ENCODE data around the gene PKLR. TPM values are rescaled to one million over a fixed set of nuclear protein-coding genes. Genes with fewer than 3 reads are reported as not detected.
A peak's percentile ranks its signal among the peaks of the same experiment; 100 is the strongest.

PKLR gene
- total RNA-seq, 1 donor from 2014 or later, result 0.54 TPM

GRCh38 chr1:155300024-155300423 is 1.2 kb downstream of the PKLR start:
- Histone ChIP-seq H3K4me2 (no peak overlapping the region), H3F3A (ENCODE audit: low read depth) (peaks cover 3% of the 10 kb centered on the region), H2AFZ (replicated peaks) (no peak overlapping the region), H3K79me2 (ENCODE audit: low read depth) (no peaks in the 10 kb centered on the region), H3K36me3 (no peaks in the 10 kb centered on the region), H3K9ac (no peak overlapping the region), H4K20me1 (ENCODE audit: low read depth) (no peaks in the 10 kb centered on the region), H3K4me3 (no peak overlapping the region), H3K27ac (no peak overlapping the region), H3K27me3 (peaks cover 27% of the 10 kb centered on the region), H3K9me3 (ENCODE audit: low read depth) (no peaks in the 10 kb centered on the region), H3K4me1 (no peaks in the 10 kb centered on the region)
- H3K27ac Mint-ChIP-seq, result peak overlapping the region; percentile 7
- DNase-seq (ENCODE audit: low spot score), result no peak
- no peak overlapping the region for H3K4me3 Mint-ChIP-seq
- peaks cover 6% of the 10 kb centered on the region for H3K4me1 Mint-ChIP-seq
- TF ChIP-seq, protein P1, sequence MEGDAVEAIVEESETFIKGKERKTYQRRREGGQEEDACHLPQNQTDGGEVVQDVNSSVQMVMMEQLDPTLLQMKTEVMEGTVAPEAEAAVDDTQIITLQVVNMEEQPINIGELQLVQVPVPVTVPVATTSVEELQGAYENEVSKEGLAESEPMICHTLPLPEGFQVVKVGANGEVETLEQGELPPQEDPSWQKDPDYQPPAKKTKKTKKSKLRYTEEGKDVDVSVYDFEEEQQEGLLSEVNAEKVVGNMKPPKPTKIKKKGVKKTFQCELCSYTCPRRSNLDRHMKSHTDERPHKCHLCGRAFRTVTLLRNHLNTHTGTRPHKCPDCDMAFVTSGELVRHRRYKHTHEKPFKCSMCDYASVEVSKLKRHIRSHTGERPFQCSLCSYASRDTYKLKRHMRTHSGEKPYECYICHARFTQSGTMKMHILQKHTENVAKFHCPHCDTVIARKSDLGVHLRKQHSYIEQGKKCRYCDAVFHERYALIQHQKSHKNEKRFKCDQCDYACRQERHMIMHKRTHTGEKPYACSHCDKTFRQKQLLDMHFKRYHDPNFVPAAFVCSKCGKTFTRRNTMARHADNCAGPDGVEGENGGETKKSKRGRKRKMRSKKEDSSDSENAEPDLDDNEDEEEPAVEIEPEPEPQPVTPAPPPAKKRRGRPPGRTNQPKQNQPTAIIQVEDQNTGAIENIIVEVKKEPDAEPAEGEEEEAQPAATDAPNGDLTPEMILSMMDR (IDR thresholded peaks at IDR 0.05), result no peak
- no peak for TF ChIP-seq EZH2phosphoT487 (IDR thresholded peaks at IDR 0.05)
- no peak for TF ChIP-seq EZH2 (IDR thresholded peaks at IDR 0.05)
- H3K36me3 Mint-ChIP-seq, result no peaks in the 10 kb centered on the region
- H3K27me3 Mint-ChIP-seq (ENCODE audit: insufficient read depth, low read depth), result peaks cover 18% of the 10 kb centered on the region
- H3K9me3 Mint-ChIP-seq, result peaks cover 3% of the 10 kb centered on the region

DNA sequence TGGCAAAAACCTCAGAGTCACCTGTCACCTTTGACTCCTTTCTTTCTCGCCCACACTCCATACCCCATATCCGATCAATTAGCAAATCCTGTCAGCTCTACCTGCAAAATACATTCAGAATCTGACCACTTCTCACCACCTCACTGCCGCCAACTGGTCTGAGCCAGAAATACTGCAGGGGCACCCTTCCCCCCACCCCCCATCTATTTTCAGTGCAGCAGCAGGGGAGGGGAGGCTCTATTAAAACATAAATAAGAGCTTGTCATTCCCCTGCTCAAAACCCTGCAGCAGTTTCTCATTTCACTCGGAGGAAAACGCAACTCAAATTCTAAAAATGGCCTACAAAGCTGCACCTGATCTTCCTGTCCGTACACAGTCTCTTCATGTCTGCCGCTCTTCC is 3.9 kb downstream of the PKLR start:
- peaks cover 20% of the 10 kb centered on the region for H3K27me3 Mint-ChIP-seq (ENCODE audit: insufficient read depth, low read depth)
- no peaks in the 10 kb centered on the region for H3K79me2 ChIP-seq (ENCODE audit: low read depth)
- H3K9me3 Mint-ChIP-seq, result peaks cover 5% of the 10 kb centered on the region
- H3K27ac Mint-ChIP-seq, result no peak overlapping the region
- H3K9me3 ChIP-seq (ENCODE audit: low read depth), result no peaks in the 10 kb centered on the region
- peaks cover 6% of the 10 kb centered on the region for H3K4me1 Mint-ChIP-seq
- H3K36me3 Mint-ChIP-seq, result no peaks in the 10 kb centered on the region
- DNase-seq (ENCODE audit: low spot score), result no peak
- H4K20me1 ChIP-seq (ENCODE audit: low read depth), result no peaks in the 10 kb centered on the region
- no peak overlapping the region for H3K4me3 ChIP-seq
- H3K9ac ChIP-seq, result no peak overlapping the region
- H3K27me3 ChIP-seq, result peaks cover 51% of the 10 kb centered on the region
- H3K4me2 ChIP-seq, result no peak overlapping the region
- no peak overlapping the region for H3K27ac ChIP-seq
- no peak overlapping the region for H2AFZ ChIP-seq (replicated peaks)
- no peaks in the 10 kb centered on the region for H3K36me3 ChIP-seq
- H3K4me1 ChIP-seq, result no peaks in the 10 kb centered on the region
- TF ChIP-seq EZH2phosphoT487 (IDR thresholded peaks at IDR 0.05) (no peak), EZH2 (IDR thresholded peaks at IDR 0.05) (no peak)
- no peak overlapping the region for H3K4me3 Mint-ChIP-seq
- peaks cover 3% of the 10 kb centered on the region for H3F3A ChIP-seq (ENCODE audit: low read depth)

- Histone ChIP-seq H2AFZ (replicated peaks) (no peak overlapping the region), H3K27ac (no peak overlapping the region), H3K9me3 (ENCODE audit: low read depth) (no peaks in the 10 kb centered on the region), H3K36me3 (no peaks in the 10 kb centered on the region), H3K4me2 (no peak overlapping the region), H4K20me1 (ENCODE audit: low read depth) (no peaks in the 10 kb centered on the region), H3F3A (ENCODE audit: low read depth) (peaks cover 3% of the 10 kb centered on the region), H3K4me3 (no peak overlapping the region), H3K9ac (no peak overlapping the region), H3K27me3 (peaks cover 51% of the 10 kb centered on the region), H3K79me2 (ENCODE audit: low read depth) (no peaks in the 10 kb centered on the region), H3K4me1 (no peaks in the 10 kb centered on the region)
- H3K4me1 Mint-ChIP-seq, result peaks cover 6% of the 10 kb centered on the region
- H3K27me3 Mint-ChIP-seq (ENCODE audit: insufficient read depth, low read depth), result peaks cover 21% of the 10 kb centered on the region
- no peaks in the 10 kb centered on the region for H3K36me3 Mint-ChIP-seq
- H3K9me3 Mint-ChIP-seq, result peaks cover 5% of the 10 kb centered on the region
- H3K4me3 Mint-ChIP-seq, result no peak overlapping the region
- no peak for DNase-seq (ENCODE audit: low spot score)
- peak overlapping the region; percentile 1 for H3K27ac Mint-ChIP-seq
- TF ChIP-seq EZH2phosphoT487 (IDR thresholded peaks at IDR 0.05) (no peak), EZH2 (IDR thresholded peaks at IDR 0.05) (no peak)
- TF ChIP-seq, protein P1 (IDR thresholded peaks at IDR 0.05), result no peak
These were observed 4.6 kb downstream of the PKLR start for GRCh38 chr1:155296661-155297060.

DNA sequence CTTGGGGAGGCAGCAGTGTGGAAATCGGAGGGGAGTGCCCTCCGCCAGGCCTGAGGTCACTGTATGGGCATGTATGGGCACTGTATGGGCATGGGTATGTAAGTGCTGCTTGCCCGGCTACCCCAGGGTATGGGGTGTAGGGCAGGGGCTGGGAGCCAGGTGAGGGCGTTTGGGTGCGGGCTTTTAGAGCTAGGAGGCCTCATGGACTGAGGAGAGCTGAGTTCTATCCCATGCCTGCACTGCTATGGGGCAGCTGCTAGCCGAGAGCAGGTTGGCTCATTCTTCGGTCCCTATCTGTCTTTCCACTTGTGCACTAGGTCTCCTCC is 5.3 kb downstream of the PKLR start:
- Mint-ChIP-seq H3K4me1 (peaks cover 6% of the 10 kb centered on the region), H3K27ac (no peak overlapping the region), H3K36me3 (no peaks in the 10 kb centered on the region), H3K9me3 (peaks cover 5% of the 10 kb centered on the region), H3K4me3 (no peak overlapping the region), H3K27me3 (ENCODE audit: insufficient read depth, low read depth) (peaks cover 25% of the 10 kb centered on the region)
- Histone ChIP-seq H3K27ac (no peak overlapping the region), H3K9me3 (ENCODE audit: low read depth) (no peaks in the 10 kb centered on the region), H3K4me3 (peak overlapping the region; percentile 47), H3K27me3 (peaks cover 51% of the 10 kb centered on the region), H3F3A (ENCODE audit: low read depth) (peaks cover 3% of the 10 kb centered on the region), H3K36me3 (no peaks in the 10 kb centered on the region), H3K4me2 (peak overlapping the region; percentile 83), H2AFZ (replicated peaks) (peak overlapping the region; percentile 93), H3K9ac (no peak overlapping the region), H3K4me1 (no peaks in the 10 kb centered on the region), H4K20me1 (ENCODE audit: low read depth) (no peaks in the 10 kb centered on the region), H3K79me2 (ENCODE audit: low read depth) (no peaks in the 10 kb centered on the region)
- DNase-seq (ENCODE audit: low spot score), result no peak
- TF ChIP-seq EZH2phosphoT487 (IDR thresholded peaks at IDR 0.05) (no peak), EZH2 (IDR thresholded peaks at IDR 0.05) (no peak)
- TF ChIP-seq, protein P1 (IDR thresholded peaks at IDR 0.05), result no peak

Data from neural progenitor cell (in vitro differentiated cells).